Spinal cord (tissue), 10 donors: ENCODE results near the gene HTR1B. TPM values are rescaled to one million over a fixed set of nuclear protein-coding genes. Genes with fewer than 3 reads are reported as not detected.

ENCODE experiments used
- DNase-seq, 6 donors: peaks; one replicate each; pipeline versions ENCODE4 v3.0.0 to v3.0.0-alpha.2; 2013 to 2015; ENCODE audit warnings: low spot score in 6 of 6, low read depth in 4 of 6
- H3K27ac ChIP-seq: one replicate; pipeline ENCODE4 v1.5.1; 2013; ENCODE audit warnings: low read depth, low read length, control low read depth
- H3K27me3 ChIP-seq: one replicate; pipeline ENCODE4 v1.6.1; 2013; ENCODE audit warnings: low read length; ENCODE audit not compliant: control insufficient read depth, insufficient read depth
- H3K36me3 ChIP-seq: one replicate; pipeline ENCODE4 v1.6.1; 2013; ENCODE audit warnings: low read length; ENCODE audit not compliant: control insufficient read depth, insufficient read depth
- H3K4me1 ChIP-seq: one replicate; pipeline ENCODE4 v1.6.1; 2013; ENCODE audit warnings: low read length; ENCODE audit not compliant: control insufficient read depth, insufficient read depth
- H3K4me3 ChIP-seq: one replicate; pipeline ENCODE4 v1.5.1; 2013; ENCODE audit warnings: low read depth, low read length, control low read depth
- H3K9me3 ChIP-seq: one replicate; pipeline ENCODE4 v1.6.1; 2013; ENCODE audit warnings: low read length; ENCODE audit not compliant: control insufficient read depth, insufficient read depth
- WGBS: methylation state at CpG from one replicate; pipeline ENCODE4 v1.1.5; 2013; ENCODE audit warnings: missing lambda C conversion rate; ENCODE audit not compliant: insufficient coverage; 5-methylcytosine and 5-hydroxymethylcytosine counted together
- polyA plus RNA-seq, 2 donors: library from polyadenylated mRNA; unstranded; fragments of 120-200 nt; gene quantifications; one replicate each; pipeline ENCODE4 v1.2.1, GENCODE V29; 2013; ENCODE audit not compliant: insufficient read length in 2 of 2
- total RNA-seq, 2 donors: library from RNA; depleted of rRNA in 1 of 2; stranded (reverse); fragments of 120-200 nt in 1 of 2; fragments of >200 nt in 1 of 2; gene quantifications; one replicate each; pipeline versions ENCODE4 v1.2.3 to v1.2.4, GENCODE V29; 2013 to 2014
- donor health status: healthy.

The HTR1B gene
- total and polyA plus RNA-seq, 4 donors: 1.0 to 5.2 (median 4.4) TPM

- 0% methylated on average over 1 of the region's 6 CpGs for WGBS
- Histone ChIP-seq H3K4me1 (peaks cover 10% of the 10 kb centered on the region), H3K27ac (no peak overlapping the region), H3K4me3 (no peak overlapping the region), H3K36me3 (no peaks in the 10 kb centered on the region), H3K9me3 (no peaks in the 10 kb centered on the region), H3K27me3 (peaks cover 21% of the 10 kb centered on the region)
- DNase-seq: peak in 5 of 6 donors; percentile 52 to 94 (median 62)
Observed at GRCh38 chr6:77457720-77458349, 5.5 kb downstream of the HTR1B start.

- DNase-seq: peak in 1 of 6 donors; percentile 10
- peaks cover under 1% of the 10 kb centered on the region for H3K4me1 ChIP-seq
- no peaks in the 10 kb centered on the region for H3K9me3 ChIP-seq
- no CpG with 5 or more reads among the region's 5 CpGs for WGBS
- H3K27ac ChIP-seq: no peak overlapping the region
- H3K27me3 ChIP-seq: peaks cover 10% of the 10 kb centered on the region
- H3K4me3 ChIP-seq: no peak overlapping the region
- H3K36me3 ChIP-seq: no peaks in the 10 kb centered on the region
Observed at GRCh38 chr6:77456531-77457248, 6.6 kb downstream of the HTR1B start.

- Histone ChIP-seq H3K9me3 (no peaks in the 10 kb centered on the region), H3K27me3 (peaks cover 3% of the 10 kb centered on the region), H3K4me1 (no peaks in the 10 kb centered on the region), H3K36me3 (no peaks in the 10 kb centered on the region), H3K4me3 (no peak overlapping the region), H3K27ac (no peak overlapping the region)
- DNase-seq: no peak
Observed at GRCh38 chr6:77455271-77455670, 8.0 kb downstream of the HTR1B start.

- Histone ChIP-seq H3K9me3 (no peaks in the 10 kb centered on the region), H3K4me1 (no peaks in the 10 kb centered on the region), H3K4me3 (no peak overlapping the region), H3K27ac (no peak overlapping the region), H3K36me3 (no peaks in the 10 kb centered on the region), H3K27me3 (no peaks in the 10 kb centered on the region)
- 60% methylated on average over 1 of the region's 2 CpGs for WGBS
- DNase-seq: no peak
Observed at GRCh38 chr6:77454386-77454785, 8.9 kb downstream of the HTR1B start.

- WGBS: 88% methylated on average over 4 of the region's 4 CpGs
- Histone ChIP-seq H3K4me3 (no peak overlapping the region), H3K27me3 (no peaks in the 10 kb centered on the region), H3K27ac (no peak overlapping the region), H3K36me3 (no peaks in the 10 kb centered on the region), H3K4me1 (no peaks in the 10 kb centered on the region), H3K9me3 (no peaks in the 10 kb centered on the region)
- DNase-seq: peak in 1 of 6 donors; percentile 9
Observed at GRCh38 chr6:77451466-77451865, 11.8 kb downstream of the HTR1B start.

- Histone ChIP-seq H3K36me3 (no peaks in the 10 kb centered on the region), H3K27ac (no peak overlapping the region), H3K9me3 (no peaks in the 10 kb centered on the region), H3K4me3 (no peak overlapping the region), H3K27me3 (no peaks in the 10 kb centered on the region), H3K4me1 (no peaks in the 10 kb centered on the region)
- peak in 1 of 6 donors; percentile 76 for DNase-seq
Observed at GRCh38 chr6:77450924-77451323, 12.4 kb downstream of the HTR1B start.

- Histone ChIP-seq H3K27ac (no peak overlapping the region), H3K27me3 (no peaks in the 10 kb centered on the region), H3K36me3 (no peaks in the 10 kb centered on the region), H3K9me3 (no peaks in the 10 kb centered on the region), H3K4me1 (no peaks in the 10 kb centered on the region), H3K4me3 (no peak overlapping the region)
- no peak for DNase-seq
- no CpG with 5 or more reads among the region's 3 CpGs for WGBS
Observed at GRCh38 chr6:77448546-77448945, 14.7 kb downstream of the HTR1B start.

- no peak overlapping the region for H3K4me3 ChIP-seq
- no peaks in the 10 kb centered on the region for H3K36me3 ChIP-seq
- H3K27me3 ChIP-seq: no peaks in the 10 kb centered on the region
- DNase-seq: no peak
- no CpG with 5 or more reads among the region's 1 CpG for WGBS
- H3K4me1 ChIP-seq: no peaks in the 10 kb centered on the region
- no peaks in the 10 kb centered on the region for H3K9me3 ChIP-seq
- no peak overlapping the region for H3K27ac ChIP-seq
Observed at GRCh38 chr6:77447254-77447653, 16.0 kb downstream of the HTR1B start.

GRCh38 chr6:77446249-77446648 lies 17.0 kb downstream of the HTR1B start:
- Histone ChIP-seq H3K9me3 (no peaks in the 10 kb centered on the region), H3K4me1 (no peaks in the 10 kb centered on the region), H3K27ac (no peak overlapping the region), H3K36me3 (no peaks in the 10 kb centered on the region), H3K27me3 (no peaks in the 10 kb centered on the region), H3K4me3 (no peak overlapping the region)
- DNase-seq: no peak
- no CpG with 5 or more reads among the region's 1 CpG for WGBS

GRCh38 chr6:77445214-77445613 lies 18.1 kb downstream of the HTR1B start:
- no peak overlapping the region for H3K27ac ChIP-seq
- no peak overlapping the region for H3K4me3 ChIP-seq
- WGBS: no CpG with 5 or more reads among the region's 2 CpGs
- DNase-seq: no peak
- no peaks in the 10 kb centered on the region for H3K27me3 ChIP-seq
- H3K9me3 ChIP-seq: no peaks in the 10 kb centered on the region
- H3K36me3 ChIP-seq: no peaks in the 10 kb centered on the region
- H3K4me1 ChIP-seq: no peaks in the 10 kb centered on the region
